HG02759 (cell line): ENCODE results near the gene CACNA2D2.

Experiments used
- ATAC-seq: cut with Tn5 transposase; IDR thresholded peaks from one replicate; pipeline ENCODE4 v1.9.1; 2021; ENCODE audit warnings: mild to moderate bottlenecking, moderate library complexity; ENCODE audit not compliant: unreplicated experiment

The CACNA2D2 gene

DNA sequence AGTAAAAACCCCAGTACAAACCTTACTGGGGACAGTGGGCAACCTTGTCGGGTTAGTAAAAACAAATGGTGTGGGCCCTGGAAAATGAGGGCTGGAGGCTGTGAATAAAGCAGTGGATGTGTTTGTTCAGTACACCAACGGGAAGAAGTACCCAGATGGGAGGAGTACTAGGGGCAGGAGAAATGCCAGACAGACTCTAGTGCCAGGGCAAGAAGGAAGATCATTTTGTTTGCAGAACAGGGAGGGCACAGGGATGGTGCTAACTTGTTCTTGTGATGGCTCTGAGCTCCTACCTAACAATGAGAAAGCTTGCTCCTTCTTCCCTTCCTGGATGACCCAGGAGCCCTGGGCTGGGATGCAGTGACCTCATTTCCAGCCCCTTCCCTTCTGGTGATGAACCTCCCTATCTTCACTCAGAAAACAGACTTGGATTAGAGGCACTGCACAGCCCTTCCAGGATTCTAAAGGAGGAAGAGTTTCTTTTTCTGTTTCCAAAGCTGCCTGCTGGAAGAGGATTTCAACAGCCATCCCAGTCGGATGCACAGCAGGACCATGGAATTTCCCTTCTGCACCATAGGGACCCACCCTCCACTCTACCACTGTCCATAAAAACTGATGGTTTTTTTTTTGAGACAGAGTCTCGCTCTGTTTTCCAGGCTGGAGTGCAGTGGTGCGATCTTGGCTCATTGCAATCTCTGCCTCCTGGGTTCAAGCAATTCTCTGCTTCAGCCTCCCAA, 168.9 kb downstream of the CACNA2D2 start:
- no peak for ATAC-seq

DNA sequence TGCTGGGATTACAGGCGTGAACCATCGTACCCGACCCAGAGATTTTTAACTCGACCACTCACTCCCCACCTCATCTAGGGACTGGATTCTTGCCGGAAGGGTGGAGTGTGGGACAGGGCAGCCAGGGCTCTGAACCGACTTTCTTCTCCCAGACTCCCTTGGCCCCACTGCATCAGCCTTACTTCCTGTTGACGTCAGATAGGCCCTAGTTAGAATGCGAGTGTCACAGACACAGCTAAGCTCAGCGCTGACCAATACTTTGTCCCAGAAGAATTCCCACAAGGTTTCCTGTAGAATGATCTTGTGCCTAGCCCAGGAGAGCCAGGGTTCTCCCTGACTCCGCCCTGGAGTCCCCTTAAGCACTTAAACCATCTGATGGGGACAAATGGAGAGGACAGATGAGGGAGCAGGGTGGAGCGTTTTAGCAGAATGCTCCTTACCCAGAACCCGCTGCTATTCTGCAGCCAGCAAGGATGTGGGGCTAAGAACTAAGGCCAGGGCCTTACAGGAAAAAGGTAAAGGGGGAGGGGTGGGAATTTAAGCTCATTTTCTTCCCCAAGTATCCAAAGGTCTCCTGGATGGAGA, 169.6 kb downstream of the CACNA2D2 start:
- ATAC-seq: no peak

DNA sequence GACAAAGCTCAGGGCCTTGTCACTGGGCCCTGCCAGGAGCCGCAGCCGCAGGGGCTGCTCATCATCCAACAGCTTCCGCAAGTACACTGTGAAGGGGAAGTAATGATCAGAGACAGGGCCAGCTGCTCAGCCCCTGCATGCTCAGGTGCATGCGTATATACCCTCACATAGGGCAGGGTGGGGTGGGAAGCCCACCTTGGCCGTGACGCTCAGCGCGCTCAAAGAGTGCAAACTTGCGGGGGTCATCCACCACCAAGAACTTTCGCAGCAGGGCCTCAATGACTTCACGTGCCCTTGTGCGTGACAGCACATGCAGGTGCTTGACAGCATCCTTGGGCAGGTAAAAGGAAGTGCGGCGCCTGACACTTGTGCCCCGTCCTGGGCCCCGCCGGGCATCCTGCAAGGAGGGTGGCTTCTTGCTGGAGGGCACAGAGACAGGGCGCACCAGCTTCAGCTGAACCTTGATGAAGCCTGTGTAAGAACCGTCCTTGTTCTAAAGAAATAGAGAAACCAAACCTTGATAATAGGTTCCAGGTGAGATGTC, 172.0 kb downstream of the CACNA2D2 start:
- ATAC-seq: no peak

DNA sequence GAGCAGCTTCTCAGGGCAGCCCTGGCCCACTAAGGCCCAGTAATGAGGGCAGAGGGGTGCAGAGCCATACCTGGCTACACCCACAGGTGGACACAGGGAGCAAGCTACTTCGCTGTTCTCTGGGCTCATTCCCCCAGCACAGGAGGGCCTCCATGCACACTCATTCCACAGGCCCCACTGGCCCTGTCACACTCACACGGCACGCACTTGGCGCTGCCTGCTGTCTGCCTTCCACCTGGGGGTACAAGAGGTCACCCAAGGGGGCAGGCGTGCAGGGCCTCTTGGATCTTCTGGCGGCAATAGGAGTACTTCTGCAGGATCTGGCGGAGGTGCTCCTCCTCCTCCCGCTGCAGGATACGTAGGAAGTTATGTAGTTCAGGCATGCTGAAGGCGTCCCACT, 173.1 kb downstream of the CACNA2D2 start:
- no peak for ATAC-seq

DNA sequence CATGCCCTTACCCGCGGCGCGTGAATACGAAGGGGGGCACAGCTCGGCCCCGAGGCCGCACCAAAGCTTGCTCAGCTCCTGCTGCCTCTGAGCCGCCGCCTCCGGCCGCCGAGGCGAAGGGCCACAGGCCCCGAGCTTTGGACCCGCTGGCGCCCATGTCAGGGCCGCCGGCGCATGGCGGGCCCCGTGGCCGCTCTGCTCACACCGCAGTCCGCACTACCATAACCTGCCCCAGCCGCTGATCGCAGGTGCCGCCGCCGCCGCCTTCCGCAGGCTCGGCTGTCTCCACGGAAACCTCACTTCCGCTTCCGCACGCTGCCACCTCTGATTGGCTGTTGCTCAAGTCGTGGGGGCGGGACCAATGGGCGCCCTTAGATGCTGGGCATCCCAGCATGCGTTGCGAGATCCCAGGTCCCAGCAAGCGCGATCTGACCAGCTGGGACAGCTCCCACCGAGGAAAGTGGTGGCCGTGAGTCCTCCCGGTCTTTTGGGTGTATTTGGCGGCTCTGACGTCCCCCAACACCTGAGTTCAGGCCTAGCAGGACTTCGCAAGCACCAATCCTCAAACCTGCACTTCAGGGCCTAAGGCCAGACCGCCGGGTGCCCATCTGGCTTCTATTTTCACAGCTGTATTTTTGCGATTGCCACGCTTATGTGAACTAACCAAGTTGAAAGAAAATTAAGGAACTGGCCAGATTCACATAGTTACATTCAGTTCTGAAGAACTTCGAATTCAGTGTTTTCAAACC, 175.3 kb downstream of the CACNA2D2 start, which contains the start of gene TUSC2:
TUSC2 (minus strand) TSS at position 281 of the 749 bp plus-strand sequence; CDS start at position 157, 124 bp downstream.
- peak; percentile 91 for ATAC-seq

DNA sequence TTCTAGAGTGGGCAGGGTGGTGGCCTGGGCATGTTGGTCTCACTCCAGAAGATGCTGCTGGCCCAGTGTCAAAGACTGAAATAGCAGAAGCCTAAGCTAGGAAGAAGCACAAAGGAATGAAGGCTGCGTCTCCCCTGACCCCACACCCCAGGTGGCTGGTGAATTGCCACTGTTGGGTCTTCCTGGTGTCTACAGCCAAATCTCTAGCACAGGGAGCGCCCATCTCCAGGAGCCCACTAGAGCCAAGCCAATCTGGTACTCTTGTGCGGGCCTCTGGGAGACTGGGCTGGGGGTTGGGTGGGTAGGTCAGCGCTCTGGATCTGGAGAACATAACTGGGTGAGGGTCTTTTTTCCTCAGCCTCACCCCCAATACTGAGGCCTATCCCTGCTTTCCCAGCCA, 176.3 kb downstream of the CACNA2D2 start:
- ATAC-seq: no peak

DNA sequence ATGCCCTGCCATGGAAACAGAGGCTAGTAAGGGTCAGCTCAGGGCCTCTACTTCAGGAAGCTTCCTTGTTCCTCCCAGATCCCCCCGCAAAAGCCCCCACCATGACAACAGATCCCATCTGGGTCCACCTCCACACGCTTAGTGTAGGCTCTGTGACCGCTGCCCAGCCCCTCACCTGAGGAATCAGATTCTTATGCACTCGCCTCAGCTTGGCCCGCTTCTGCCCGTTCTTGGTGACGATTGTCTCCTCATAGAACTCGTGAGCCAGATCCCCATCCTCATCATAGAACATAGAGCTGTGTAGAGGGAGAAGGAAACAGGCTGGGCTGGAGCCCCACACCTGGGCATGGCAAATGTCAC, 177.3 kb downstream of the CACNA2D2 start:
- ATAC-seq: no peak

DNA sequence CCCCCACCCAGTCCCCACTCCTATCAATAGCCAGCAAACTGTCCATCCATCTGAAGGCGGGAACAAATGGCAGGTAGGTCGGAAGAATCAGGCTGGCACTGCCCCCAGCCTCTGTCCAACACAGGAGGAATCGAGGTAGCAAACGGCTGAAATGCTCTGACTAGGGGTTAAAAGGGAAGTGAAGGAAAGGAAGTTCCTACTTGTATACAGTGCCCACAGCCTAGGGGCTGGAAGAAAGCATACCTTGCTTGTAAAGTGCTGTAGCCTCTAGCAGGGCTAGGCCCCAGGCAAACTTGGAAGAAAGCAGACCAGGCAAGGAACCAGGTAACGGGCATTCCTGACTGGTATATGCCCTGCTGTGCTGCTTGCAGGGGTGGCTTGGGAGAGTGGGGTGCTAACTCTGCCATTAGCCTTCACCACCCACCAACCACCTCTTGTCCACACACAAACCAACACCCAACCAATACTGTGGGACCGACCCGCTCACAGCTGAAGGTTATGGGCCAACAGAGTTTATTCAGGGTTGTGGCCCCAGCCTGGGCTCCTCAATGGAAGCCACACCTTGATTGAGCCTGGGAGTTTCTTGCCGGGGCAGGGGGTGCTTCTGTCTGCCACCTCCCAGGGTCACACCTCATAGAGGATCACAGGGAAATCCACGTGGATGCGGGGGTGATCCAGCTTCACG, 177.8 kb downstream of the CACNA2D2 start:
- no peak for ATAC-seq

DNA sequence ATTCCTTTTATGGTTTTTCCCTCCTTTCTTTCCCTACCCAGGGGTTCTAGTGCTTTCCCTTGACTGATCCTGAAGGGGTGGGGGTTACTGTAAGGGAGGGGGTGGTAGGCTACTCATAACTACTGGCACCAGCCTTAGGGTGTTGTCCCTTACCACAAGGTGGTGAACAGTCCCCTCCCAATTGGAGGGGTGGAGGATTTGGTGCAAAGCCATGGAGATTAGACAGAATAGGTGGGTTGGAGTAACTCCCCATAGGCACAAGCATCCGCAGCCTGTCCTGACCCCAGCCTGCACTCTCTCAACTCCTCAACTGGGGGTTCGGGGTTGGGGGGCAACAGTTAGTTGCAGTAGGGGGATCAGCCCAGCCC, 178.3 kb downstream of the CACNA2D2 start:
- no peak for ATAC-seq

DNA sequence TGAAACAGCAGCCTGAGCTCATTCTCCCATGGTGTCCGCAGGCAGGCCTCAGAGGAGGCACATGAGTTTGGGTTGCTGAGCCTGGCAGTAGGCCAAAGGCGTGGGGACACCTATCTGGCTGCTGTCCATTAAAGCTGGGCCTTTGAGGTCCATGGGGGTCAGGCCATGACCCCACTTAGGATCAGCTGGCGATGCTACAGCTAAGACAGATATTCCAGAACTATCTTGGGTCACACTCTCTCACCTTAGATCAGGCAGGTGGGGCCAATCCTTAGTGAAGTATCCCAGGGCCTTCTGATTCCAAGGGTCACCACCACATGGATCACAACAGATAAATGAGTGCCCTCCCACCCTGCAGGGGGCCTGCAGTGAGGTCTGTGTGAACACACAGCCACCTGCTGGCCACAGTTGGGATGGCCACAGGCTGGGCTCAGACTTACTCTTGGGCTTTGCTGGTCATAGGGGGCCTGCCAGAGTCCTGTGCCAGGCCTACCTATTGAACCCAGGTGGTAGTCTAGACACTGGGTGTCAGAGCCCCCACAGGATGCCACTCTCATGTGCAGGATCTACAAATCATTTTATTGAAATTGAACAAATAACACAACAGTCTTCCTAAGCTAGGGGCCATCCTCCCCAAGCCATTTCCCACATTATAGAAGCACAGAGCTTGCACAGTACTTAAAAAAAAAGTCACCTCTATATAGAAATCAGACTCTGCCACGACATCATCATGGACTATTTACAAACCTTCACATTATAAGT, 178.9 kb downstream of the CACNA2D2 start:
- ATAC-seq: no peak

DNA sequence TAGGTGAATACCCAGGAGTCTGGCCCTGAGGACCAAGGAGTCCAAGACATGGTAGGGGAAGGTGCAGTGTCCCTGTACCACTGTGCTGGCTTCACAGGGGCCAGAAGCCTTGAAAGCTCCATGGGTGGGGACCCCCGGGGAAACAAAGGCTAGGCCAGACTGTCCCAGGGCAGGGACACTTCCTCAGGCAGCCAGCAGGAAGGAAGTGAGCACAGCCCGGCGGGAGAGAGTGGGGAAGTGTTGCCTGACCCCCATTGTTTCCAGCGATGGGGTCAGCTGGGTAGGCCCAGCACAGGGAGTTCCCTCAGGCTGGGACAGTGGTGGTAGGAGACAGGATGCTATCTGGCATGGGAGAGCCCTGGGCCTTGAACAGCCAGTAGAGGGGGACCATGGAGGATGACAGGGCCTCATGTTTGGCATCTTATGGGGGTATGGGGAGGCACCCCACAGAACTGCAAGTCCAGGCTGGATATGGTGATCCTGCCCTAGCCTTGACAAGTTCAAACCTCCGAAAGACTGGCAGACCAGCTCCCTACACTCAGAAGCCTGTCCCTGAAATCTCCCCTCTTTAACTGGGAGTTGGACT, 179.7 kb downstream of the CACNA2D2 start:
- no peak for ATAC-seq

DNA sequence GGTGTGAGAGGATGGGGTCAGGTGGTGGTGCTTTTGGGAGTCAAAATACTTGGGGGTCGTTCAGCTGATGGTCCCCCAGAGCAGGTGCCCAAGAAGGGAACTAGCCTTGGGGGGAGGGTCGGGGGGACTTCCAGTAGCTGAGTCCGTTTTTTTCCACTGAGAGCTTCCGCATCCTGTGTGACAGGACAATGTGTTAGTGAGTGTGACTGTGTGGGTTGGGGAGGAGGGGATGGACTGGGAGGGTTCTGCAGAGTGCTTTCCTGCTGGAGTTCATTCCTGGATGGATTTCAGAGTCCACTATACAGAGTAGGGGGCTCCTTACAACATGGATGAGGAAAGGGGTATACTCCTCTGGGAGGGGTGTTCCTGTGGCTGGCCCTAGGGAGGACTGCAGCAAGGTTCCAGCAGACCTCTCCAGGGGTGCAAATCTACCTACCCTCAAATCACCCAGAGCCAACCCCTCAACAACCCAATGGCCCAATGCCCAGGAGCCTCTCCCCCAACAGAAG, 180.3 kb downstream of the CACNA2D2 start:
- no peak for ATAC-seq

DNA sequence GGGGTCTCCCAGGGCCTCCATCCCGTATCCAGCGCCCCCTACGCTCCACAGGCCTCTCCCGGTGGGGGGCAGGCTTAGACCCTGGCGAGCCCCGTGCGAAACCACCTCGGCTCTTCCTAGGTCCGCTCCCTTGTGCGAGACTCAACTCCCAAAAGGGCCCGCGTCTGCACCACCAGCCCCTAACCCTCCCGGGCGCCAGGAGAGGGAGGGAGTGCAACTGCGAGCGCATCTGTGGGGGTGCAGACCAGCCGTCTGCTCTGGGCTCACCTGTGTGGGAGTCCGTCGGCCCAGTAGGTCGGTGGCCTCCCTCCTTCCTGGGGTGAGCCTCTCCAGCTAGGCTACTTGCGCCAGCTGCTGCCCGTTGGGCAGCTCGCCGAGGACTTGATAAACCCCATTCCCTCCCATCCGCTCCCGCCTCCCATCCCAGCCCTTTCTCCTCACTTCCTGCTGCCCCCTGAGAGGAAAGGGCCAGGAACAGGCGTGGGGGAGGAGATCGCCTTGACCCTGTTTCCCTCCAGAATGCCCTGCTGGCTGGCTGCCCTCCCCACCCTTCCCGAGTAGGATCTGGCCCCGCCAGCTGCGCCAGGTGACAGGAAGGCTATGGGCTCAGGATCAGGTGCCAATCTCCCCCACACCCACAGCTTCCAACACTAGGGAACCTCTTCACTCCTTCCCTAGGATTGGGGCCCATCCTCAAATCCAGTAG, 180.9 kb downstream of the CACNA2D2 start, which contains the start of gene HYAL2:
HYAL2 (minus strand) TSS at position 360 of the 706 bp plus-strand sequence. CDS start 2,256 bp downstream, outside the sequence.
- no peak for ATAC-seq

DNA sequence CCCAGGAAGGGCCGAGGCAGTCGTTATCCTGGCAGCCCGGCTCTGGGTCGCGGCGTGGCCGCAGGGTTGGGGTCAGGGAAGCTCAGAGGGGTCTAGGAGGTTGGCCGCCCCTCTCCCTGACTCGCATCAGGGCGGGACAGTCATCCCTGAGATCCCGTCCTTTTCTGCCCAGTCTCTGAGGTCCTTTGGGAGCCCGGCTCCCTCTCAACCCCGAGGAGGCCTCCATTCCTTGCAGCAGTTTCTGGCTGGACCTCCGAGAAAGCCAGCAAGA, 181.4 kb downstream of the CACNA2D2 start:
- no peak for ATAC-seq

DNA sequence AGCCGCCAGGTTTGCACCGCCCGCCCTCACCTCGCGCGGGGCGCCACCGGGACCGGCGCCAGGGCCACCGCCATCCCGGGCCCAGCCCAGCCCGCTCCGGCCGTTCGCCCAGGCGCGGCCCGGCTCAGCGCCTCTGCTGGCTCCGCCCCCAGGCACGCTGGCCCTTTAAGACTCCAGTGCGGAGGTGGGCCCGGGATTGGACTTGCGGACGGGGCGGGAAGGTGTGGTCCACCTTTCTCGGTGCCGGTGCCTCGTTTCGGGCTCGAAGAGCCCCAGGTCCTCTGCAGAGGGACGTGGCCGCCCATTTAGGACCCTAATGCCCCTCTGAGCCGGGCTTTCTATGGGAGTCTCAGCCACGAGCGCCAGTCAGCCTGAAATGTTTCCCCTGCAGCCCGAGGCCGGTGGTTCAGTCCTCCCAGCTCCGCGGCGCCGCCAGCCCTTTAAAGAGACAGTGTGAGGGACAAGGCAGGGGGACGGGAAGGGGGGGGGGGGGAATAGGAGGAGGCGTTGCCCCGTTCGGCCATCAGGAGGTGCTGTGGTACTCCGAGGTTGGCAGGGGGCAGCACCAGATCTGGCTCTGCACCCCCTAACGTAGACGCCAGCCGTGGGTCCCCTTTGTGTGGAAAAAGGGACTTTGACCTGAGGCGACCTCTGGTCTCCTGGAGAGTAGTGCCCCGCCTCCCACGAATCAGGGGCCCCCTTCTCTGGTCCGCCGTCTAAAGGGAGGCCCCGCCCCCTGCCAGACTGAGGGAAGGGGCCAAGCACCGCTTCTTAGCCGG, 181.9 kb downstream of the CACNA2D2 start:
- ATAC-seq: peak; percentile 84

DNA sequence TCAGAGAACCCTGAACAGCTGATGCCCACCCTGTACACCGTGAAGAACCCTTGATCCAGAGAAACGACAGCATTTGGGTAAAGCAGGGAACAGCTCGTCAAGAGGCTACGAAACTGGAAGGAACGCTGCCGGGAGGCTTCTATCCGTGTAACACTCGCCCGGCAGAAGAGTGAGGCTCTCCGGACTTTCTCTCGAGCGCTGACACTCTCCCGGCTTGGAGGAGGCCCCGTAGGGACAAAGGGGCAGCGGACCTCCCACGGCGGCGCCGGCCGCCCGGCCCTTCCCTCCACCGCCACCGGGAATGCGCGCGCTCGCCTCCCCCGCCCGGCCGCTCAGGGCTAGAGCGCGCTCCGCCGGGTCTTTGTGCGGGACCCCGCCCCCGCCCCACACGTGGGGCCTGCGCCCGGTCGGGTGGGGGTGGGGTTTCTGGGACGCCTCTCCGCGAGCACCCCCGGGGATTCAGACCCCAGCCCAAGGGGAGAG, 182.5 kb downstream of the CACNA2D2 start:
- ATAC-seq: peak; percentile 64

DNA sequence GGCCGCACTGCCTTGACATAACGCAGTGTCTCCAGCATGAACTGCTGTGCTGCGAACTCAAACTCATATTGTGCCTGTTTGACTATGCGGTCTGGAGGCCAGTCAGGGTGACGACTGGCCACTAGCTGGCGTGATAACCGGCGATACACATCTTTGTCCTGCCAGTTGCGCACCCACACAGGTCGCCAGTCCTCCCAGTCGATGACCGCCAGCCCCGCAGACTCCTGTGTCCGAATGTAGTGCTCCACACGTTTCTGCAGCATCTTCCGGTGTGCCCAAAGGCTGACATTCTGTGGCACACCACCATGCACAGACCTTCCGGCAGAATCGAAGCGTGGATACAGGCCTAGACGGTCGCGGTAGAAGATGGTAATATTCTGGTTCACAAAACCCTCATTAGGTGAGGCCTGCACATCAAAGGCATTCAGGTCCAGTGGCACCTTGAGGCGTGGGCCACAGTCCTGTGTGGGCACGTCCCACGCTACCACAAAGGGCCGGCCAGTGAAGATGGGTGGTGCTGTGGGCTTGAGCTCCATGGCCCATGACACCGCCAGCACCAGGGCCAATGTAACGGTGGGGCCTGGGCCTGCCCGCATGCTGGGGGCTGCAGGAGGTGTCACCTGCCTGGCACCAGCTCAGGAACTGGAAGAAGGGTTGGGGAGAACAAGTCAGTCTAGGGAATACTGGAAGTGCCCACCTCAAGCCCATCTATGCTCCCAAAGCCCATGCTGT, 183.4 kb downstream of the CACNA2D2 start:
- no peak for ATAC-seq
